ENCODE measurements around the gene ICAM1. TPM values are rescaled to one million over a fixed set of nuclear protein-coding genes. Genes with fewer than 3 reads are reported as not detected.

ICAM1 gene
- total and polyA plus RNA-seq, 2 of the 13 experiments (the other 11 are each of a cell fraction or from before 2014, with no cell fraction given), result 37.9 to 98.4 TPM

DNA sequence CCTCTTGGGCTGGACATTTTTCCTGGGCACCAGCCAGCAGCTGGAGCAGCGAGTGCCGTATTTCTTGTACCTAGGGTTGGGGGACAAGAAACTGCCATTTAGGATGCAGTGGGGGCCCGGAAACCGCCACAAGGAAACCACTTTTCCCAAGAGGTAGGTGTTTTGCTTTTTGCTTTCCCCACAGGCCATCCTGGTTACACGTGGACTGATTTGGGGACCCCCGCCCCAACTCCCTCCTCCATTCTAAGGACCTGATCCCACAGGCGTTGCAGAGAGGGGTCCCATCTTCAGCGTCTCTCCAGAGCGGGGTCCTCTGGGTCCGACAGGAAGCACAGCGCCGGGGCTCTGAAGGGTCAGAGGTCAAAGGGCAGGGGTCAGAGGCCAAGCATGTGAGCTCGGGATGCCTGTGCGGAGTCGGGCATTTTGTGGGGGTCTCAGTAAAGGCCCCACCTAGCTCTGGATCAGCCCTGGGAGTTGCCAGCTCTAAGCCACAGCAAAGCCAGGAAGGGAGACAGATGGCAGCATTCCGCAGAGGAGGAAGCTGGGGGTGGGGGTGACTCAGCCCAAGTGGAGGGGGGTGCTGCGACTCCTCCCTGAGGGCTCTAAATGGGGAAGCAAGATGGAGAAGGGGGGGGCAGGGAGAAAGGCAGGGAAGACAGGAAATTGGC, 34.4 kb downstream of the ICAM1 start (continued):
- TF ChIP-seq, protein P1, sequence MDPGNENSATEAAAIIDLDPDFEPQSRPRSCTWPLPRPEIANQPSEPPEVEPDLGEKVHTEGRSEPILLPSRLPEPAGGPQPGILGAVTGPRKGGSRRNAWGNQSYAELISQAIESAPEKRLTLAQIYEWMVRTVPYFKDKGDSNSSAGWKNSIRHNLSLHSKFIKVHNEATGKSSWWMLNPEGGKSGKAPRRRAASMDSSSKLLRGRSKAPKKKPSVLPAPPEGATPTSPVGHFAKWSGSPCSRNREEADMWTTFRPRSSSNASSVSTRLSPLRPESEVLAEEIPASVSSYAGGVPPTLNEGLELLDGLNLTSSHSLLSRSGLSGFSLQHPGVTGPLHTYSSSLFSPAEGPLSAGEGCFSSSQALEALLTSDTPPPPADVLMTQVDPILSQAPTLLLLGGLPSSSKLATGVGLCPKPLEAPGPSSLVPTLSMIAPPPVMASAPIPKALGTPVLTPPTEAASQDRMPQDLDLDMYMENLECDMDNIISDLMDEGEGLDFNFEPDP (CRISPR knock-in tag; conservative IDR thresholded peaks at IDR 0.05), result no peak

DNA sequence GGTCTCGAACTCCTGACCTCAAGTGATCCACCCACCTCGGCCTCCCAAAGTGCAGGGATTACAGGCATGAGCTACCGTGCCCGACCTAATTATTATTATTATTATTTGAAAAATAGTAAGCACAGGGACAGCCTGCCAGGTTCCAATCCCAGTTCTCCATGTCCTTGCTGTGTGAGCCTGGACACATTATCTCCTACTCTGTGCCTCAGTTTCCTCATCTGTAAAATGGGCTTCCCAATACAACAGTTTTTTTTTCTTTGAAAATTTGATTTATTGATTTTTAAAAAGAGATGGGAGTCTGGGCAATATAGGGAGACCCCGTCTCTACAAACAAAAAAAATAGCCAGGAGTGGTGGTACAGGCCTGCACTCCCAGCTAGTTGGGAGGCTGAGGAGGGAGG, 35.4 kb downstream of the ICAM1 start:
- Histone ChIP-seq H3K79me2 (ENCODE audit: insufficient read depth, low read length) (no peaks in the 10 kb centered on the region), H3K4me2 (ENCODE audit: low read depth, low read length) (no peak overlapping the region), H3K4me1 (ENCODE audit: insufficient read depth, low read length) (peaks cover 4% of the 10 kb centered on the region; the same call in 1 of the 2 replicates), H3K9ac (ENCODE audit: insufficient read depth, low read depth, low read length) (no peak overlapping the region), H2AFZ (ENCODE audit: low read length) (no peak overlapping the region), H3K36me3 (replicated peaks in 1 of 2; ENCODE audit: control insufficient read depth in 1 of 2, insufficient read depth in 2 of 2, low read length in 2 of 2) (peaks cover 0 to 5% of the 10 kb centered on the region in 2 experiments; a peak in 1 of 5 replicates), H3K27me3 (ENCODE audit: control insufficient read depth in 1 of 2, insufficient read depth in 2 of 2, low read length in 2 of 2) (no peaks in the 10 kb centered on the region; a peak in 1 of 5 replicates), H3K9me3 (ENCODE audit: low read length) (no peaks in the 10 kb centered on the region), H4K20me1 (ENCODE audit: insufficient read depth, low read length) (no peaks in the 10 kb centered on the region), H3K4me3 (replicated peaks in 1 of 3; ENCODE audit: insufficient read depth in 1 of 3, low read depth in 2 of 3, low read length in 3 of 3) (no peak overlapping the region), H3K27ac (ENCODE audit: extremely low read length, insufficient read depth, low read length) (no peak overlapping the region)
- no peak for FAIRE-seq
- no peak for ATAC-seq
- in situ Hi-C loops (cut with HindIII; ENCODE audit: extremely low pct_ligation_motif_present, low pct_unique_long_range_greater_than_20kb), result no loop called here
- CTCF ChIA-PET (ENCODE audit: low intra/inter-chr PET ratio, low total read pairs), result no interaction called here
- DNase-seq (ENCODE audit: low spot score), result no peak
- BruUV-seq (replicated peaks), result no TSS peak
- 96% methylated on average over 5 of the region's 5 CpGs for WGBS (ENCODE audit: low lambda C conversion rate)
- TF ChIP-seq ZNF629 (CRISPR knock-in tag; conservative IDR thresholded peaks at IDR 0.05), result peak; percentile 77
- no peak for TF ChIP-seq ZNF547 (CRISPR knock-in tag; IDR thresholded peaks at IDR 0.05)
- TF ChIP-seq, protein P2, sequence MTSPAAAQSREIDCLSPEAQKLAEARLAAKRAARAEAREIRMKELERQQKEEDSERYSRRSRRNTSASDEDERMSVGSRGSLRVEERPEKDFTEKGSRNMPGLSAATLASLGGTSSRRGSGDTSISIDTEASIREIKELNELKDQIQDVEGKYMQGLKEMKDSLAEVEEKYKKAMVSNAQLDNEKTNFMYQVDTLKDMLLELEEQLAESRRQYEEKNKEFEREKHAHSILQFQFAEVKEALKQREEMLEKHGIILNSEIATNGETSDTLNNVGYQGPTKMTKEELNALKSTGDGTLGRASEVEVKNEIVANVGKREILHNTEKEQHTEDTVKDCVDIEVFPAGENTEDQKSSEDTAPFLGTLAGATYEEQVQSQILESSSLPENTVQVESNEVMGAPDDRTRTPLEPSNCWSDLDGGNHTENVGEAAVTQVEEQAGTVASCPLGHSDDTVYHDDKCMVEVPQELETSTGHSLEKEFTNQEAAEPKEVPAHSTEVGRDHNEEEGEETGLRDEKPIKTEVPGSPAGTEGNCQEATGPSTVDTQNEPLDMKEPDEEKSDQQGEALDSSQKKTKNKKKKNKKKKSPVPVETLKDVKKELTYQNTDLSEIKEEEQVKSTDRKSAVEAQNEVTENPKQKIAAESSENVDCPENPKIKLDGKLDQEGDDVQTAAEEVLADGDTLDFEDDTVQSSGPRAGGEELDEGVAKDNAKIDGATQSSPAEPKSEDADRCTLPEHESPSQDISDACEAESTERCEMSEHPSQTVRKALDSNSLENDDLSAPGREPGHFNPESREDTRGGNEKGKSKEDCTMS (CRISPR knock-in tag; conservative IDR thresholded peaks at IDR 0.05), result no peak
- intact Hi-C loops (cut with micrococcal nuclease; ENCODE audit: unreplicated experiment), result no loop called here
- POLR2A ChIA-PET, result no interaction called here

Measured in HepG2 (cell line).